HG03460 (cell line): Measurements from ENCODE around the gene MKLN1.
A peak's percentile ranks its signal among the peaks of the same experiment; 100 is the strongest.
"Not testable (repeated sequence)": the region's sequence is repeated elsewhere in the genome, so short reads cannot be mapped to it uniquely, and the experiment has no call there.

Experiments
- ATAC-seq: cut with Tn5 transposase; IDR thresholded peaks from one replicate; pipeline ENCODE4 v1.9.1; 2021; ENCODE audit not compliant: unreplicated experiment

Gene MKLN1

DNA sequence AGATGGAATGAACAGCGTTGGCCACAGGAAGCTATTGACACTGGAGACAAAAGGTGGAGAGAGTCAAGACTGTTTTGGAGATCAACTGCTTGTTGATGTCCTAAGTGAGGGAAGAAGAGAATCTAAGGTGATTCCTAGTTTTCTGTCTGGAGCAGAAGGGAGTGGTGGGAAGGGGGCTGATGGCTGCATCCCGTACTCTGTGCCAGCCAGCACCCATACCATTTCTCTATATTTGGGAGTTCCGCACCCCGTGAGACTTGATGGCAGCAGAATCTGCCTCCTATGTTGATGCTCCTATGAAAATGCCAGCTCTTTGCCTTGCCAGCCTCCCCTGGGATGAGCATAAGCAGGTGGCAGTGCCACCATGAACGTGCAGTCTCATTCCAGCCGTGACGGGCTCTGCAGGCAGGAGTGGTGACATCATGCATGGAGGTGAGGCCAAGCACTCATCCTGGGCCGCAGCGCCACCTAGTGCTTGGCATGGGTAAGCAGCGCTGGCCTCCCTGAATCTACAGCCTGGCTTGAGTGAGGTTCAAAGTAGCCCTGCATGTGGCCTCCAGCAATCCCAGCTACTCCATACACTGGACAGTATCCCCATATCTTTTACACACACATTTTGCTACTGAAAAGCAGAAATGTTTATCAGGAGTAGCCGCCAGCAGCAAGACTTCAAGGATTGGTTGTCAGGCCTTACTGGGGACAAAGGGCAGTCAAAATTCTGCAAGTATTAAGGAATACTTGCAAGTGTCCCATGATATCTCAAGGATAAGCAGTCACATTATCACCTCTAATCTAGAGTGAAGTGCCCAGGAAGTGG lies 185.8 kb downstream of the MKLN1 start:
- peak; percentile 87 for ATAC-seq

- ATAC-seq = not testable (repeated sequence)
Observed at GRCh38 chr7:131515471-131515870, 187.8 kb downstream of the MKLN1 start.

- no peak for ATAC-seq
Observed at GRCh38 chr7:131517218-131517923, 189.7 kb downstream of the MKLN1 start.

DNA sequence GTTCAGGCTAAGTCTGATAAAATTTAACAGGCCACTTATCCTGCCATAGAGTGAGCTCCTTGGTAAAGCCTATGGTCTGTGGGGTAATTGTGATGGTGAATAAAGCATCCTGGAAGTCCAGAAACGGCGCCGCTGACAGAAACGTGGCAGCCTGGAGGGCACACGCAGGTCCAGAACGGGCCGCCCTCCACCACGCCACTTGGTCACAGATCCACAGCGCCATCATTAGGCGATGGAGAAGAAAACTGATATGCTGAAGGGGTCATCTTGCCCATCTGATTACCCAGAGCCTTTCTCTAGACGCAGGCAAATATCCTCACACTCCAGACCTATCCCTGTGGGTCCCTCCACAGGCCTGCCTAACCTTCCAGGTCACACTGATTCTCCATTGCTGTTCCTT lies 190.9 kb downstream of the MKLN1 start:
- ATAC-seq = no peak

DNA sequence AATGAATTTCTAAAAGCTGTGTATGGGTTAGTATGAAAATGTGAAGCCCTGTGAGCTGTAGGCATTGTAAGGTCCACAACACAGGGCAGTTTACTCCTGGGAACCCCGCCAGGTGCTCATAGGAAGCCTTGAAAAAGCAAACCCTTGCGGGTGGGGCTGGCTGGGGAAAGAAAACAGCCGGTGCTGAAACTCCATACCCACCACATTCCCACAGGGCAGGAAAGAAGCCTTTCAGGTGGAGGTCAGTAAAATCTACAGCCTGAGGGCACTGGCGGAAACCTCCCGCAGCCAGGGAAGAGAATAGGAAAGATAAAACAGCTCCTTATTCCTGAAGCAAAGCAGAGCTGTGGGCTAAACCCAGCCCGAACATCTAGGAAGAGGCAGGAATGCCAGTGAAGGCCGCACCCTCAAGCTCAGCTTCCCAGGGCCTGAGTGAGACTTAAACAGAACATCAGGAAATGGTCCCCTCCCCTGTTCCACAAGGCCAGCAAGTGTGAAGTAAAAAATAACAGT lies 194.0 kb downstream of the MKLN1 start:
- ATAC-seq = no peak

GRCh38 chr7:131522325-131522930 lies 194.8 kb downstream of the MKLN1 start:
- no peak for ATAC-seq

- no peak for ATAC-seq
Observed at GRCh38 chr7:131524115-131524514, 196.4 kb downstream of the MKLN1 start.

GRCh38 chr7:131524703-131525102 lies 197.0 kb downstream of the MKLN1 start:
- no peak for ATAC-seq

- no peak for ATAC-seq
Observed at GRCh38 chr7:131525820-131526219, 198.1 kb downstream of the MKLN1 start.

DNA sequence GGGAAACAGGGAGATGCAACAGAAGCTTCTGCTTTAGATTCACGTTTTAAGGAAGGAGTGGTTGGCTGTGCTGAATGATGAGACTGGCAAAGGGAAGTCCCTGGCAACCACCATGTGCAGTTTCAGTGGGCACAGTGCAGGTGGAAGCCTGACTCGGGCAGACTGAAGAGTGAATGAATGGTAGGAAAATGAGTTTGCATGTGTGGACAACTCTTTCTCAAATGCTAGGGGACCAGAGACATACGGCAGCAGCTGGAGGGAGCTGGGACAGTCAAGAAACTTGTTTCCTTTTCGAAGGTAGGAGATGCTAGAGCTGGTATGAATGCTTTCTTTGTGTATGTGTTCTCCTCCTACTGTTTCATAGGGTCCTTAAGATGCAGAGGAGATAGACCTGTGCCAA lies 199.8 kb downstream of the MKLN1 start:
- no peak for ATAC-seq

DNA sequence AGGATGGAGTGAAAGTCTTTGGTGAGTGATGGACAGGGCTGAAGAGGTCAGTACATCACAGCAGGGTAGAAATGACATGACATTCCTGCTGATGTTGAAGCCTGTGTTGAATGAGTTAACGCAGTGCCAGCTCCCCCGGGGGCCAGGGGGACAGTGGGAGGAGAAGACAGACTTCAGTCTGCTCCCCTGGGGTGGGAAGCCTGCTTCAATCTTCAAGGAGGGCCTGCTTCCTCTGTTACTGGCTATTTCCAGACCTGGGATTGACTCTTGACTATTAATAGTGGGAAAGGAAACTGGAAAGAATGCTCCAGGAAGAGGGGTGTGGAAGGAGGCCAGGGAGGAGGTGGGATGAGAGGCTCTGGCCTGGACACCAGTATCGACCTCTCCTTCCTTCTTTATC lies 201.5 kb downstream of the MKLN1 start:
- ATAC-seq = no peak

DNA sequence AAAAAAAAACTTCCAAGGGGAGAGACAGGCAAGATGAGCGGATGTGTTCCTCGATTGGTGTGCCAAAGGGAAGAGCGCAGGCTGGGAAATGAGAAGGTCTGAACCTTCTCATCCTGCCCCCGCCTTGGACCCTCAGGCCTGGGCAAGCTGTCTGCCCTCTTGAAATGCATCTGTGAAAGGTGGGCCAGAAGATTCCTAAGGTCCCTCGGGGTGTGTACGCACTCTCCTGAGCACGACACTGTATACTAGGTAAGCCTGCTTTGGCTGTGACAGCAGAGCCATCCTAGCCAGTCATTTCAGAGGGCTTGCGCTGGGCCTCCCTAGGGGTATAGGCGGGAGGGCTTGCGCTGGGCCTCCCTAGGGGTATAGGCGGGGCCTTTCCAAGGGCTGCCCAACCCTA lies 201.9 kb downstream of the MKLN1 start:
- ATAC-seq = no peak

DNA sequence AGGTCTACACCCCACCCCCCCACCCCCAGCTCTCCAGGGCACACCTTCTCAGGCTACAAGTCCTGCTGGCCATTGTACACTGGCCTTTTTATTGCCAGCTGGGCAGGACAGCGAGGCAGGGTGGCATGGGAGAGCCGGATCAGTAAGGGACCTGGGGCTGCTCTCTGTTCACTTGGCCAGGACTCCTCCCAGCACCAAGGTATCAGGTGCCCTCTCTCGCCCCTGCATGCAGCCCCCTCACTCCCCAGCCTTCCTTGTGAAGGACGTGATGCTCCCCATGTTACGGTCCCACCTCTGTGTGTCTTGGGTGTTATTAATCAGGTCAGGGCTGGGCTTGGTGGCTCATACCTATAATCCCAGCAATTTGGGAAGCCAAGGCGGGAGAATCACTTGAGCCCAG lies 202.5 kb downstream of the MKLN1 start:
- ATAC-seq = no peak

DNA sequence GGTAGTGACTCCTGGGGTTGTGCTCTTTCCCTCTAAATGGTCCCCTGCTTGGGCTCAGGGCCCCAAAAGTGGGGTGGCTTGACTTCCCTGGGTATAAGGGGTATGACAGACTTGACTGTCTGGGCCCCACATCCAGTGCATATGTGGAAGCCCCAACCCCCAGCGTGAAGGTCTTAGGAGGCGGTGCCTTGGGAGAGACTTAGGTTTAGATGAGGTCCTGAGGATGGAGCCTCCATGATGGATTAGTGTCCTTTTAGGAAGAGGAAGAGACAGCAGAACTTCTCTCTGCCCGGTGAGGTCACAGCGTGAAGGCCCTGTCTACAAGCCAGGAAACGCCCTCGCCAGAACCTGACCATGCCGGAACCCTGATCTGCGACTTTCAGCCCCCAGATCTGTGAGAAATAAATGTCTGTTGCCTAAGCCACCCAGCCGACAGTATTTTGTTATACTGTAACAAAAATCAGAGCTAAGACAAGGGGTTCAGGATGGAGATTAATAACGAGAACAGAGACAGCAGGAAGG lies 205.0 kb downstream of the MKLN1 start:
- ATAC-seq = no peak

DNA sequence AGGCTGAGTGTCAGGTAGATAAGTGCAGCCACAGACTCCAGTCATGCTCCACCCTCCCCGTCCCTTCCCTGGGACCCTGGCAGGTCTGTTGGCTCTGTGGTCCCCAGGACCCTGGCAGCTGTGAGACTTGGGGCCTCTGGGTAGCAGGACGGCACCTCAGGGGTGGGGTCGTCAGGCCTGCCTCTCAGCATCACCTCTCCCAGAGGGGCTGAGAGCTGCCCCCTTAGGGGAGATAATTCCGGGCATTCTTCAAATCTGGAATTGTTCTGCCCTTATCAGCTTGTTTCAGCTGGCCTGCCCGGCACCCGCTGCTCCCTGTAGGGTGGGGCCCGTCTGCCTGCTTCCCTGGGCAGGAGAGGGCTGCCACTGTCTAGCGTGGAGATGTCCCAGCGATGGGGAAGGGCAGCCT lies 205.5 kb downstream of the MKLN1 start:
- no peak for ATAC-seq

DNA sequence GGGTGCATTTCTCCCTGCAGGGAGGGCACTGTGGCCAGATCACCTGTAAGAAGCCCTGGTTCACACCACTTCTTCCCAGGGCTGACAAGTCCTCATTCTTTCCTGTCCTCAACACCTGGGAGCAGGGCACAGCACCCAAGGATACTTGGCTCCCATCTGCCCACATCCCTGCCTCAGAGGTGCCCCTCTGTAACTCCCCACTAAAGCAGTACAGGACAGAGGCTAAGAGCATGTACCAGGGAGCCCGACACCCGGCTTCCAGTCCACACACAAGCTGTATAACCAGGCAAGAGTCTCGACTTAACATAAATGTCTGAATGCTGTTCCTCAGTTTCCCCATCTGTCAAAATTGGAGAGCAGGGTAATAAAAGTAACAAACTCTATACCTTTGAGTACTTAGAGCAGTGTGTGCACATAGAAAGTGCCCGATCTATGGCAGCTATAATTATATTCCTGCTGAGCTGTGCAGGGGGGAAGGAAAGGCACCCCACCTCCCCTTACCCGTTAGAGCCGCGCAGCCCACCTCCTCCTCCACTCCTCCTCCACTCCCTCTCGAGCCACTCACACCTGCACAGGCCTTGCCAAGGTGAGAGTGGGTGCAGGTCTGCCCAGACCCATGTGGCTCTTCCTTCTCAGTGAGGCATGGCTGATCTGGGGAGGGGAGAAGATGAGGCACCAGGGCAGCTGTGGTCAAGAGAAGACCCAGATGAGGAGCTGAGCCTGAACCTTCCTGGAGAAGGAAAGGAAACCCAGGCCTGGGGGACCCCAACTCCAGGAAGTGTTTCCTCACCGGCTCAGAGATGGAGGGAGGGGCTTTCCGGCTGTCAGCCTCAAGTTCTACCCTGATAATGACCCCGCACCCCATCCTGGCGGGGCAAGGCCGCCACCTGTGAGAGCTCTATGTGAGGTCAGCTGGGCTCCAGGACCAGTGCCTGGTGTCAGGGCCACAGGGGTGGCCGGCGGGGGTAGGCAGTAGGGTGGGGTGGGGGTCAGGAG lies 206.2 kb downstream of the MKLN1 start:
- ATAC-seq = no peak

GRCh38 chr7:131536361-131536849 lies 208.7 kb downstream of the MKLN1 start:
- ATAC-seq = no peak

DNA sequence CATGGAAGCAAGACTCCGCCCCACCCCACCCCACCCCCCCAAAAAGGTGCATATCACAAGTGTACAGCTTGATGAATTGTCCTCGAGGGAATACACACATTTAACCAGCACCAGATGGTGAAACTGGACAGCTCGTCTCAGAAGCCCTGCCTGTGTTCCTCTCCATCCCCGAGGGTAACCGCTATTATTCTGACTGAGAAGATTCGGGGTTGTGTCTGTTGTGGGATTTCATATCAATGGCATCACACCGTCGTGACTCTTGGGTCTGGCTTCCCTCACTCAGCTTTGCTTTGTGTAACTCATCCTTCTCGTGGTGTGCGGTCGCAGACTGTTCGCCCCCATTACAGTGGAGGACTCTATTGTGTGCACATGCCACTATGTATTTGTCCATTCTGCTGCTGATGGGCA lies 209.9 kb downstream of the MKLN1 start:
- no peak for ATAC-seq

DNA sequence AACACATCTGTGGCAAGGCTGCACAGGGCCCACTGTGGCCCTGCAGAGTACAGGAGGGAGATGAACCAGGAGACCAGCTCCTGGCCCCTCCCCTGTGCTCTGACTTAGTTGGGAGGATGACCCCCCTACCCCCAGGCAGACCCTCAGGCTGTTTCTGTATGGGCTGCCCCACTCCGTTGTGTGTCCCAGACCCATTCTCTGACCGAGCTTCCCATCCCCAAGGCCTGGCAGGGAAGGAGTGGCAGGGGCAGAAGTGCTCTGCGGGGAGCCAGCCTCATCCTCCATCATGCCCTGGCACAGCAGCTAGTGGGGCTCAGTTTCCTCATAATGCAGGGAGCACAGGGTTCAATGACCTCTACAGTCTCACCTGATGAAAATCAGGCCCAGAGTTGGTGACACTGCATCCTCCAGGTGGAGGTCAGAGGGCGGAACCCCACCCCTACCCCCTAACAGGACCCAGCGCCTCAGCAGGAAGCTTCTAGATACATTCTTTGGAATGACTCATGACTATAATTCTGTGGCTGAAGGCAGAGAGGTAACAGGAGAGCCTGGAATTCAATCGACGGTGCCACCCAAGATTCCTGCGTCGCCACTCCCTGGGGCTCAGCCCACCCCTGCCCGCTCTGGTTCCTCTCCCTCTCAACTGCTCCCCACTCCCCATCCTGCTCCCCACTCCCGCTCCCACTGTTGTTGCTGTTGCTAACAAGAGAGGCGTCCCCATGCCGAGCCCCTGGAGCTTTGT lies 210.6 kb downstream of the MKLN1 start:
- ATAC-seq = no peak

DNA sequence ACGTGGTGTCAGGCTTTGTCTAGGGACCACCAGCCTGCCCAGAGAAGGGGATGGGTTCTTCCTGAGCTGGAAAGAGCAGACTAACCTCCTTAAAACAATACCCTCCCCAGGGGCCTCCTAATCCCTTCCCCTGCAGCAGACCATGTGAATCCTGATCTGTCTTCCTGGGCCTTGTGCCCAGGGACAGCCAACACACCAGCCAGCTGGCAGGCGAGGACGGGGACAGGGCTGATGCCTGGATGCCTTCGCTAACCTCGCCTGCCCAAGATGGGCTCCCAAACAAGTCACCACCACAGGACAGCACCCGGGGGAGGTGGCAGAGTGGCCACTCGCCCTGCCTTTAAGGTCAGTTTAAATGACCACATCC lies 211.1 kb downstream of the MKLN1 start:
- ATAC-seq = no peak
